ENCODE results near the gene NR2C2AP.
"Not testable (repeated sequence)": the region's sequence is repeated elsewhere in the genome, so short reads cannot be mapped to it uniquely, and the experiment has no call there.

The NR2C2AP gene

GRCh38 chr19:19203012-19203856, at the start of gene NR2C2AP:
NR2C2AP (minus strand) TSS chr19:19203414; CDS start chr19:19203060, 354 bp downstream.
- DNase-seq, result peak; percentile 82

- DNase-seq, result no peak
These were observed 47.1 kb upstream of the NR2C2AP start for GRCh38 chr19:19250196-19250801.

GRCh38 chr19:19240476-19240875, 37.3 kb upstream of the NR2C2AP start:
- DNase-seq, result no peak

GRCh38 chr19:19239675-19240074, 36.5 kb upstream of the NR2C2AP start:
- no peak for DNase-seq

- DNase-seq, result no peak
These were observed 35.1 kb upstream of the NR2C2AP start for GRCh38 chr19:19238126-19238894.

- no peak for DNase-seq
These were observed 33.0 kb upstream of the NR2C2AP start for GRCh38 chr19:19236173-19236572.

GRCh38 chr19:19234220-19234816, 31.1 kb upstream of the NR2C2AP start:
- DNase-seq, result no peak

- DNase-seq, result no peak
These were observed 29.1 kb upstream of the NR2C2AP start for GRCh38 chr19:19232261-19232721.

- DNase-seq, result no peak
These were observed 27.8 kb upstream of the NR2C2AP start for GRCh38 chr19:19230999-19231398.

- DNase-seq, result no peak
These were observed 26.5 kb upstream of the NR2C2AP start for GRCh38 chr19:19229701-19230100.

- no peak for DNase-seq
These were observed 24.0 kb upstream of the NR2C2AP start for GRCh38 chr19:19227217-19227616.

- no peak for DNase-seq
These were observed 23.4 kb upstream of the NR2C2AP start for GRCh38 chr19:19226663-19227062.

GRCh38 chr19:19226204-19226603, 23.0 kb upstream of the NR2C2AP start:
- DNase-seq, result no peak

- DNase-seq, result peak; percentile 60
These were observed 21.8 kb upstream of the NR2C2AP start for GRCh38 chr19:19224852-19225494.

GRCh38 chr19:19224150-19224851, 21.1 kb upstream of the NR2C2AP start:
- DNase-seq, result no peak

GRCh38 chr19:19223636-19224035, 20.4 kb upstream of the NR2C2AP start:
- no peak for DNase-seq

- no peak for DNase-seq
These were observed 19.8 kb upstream of the NR2C2AP start for GRCh38 chr19:19223060-19223459.

GRCh38 chr19:19221000-19221399, 17.8 kb upstream of the NR2C2AP start:
- DNase-seq, result not testable (repeated sequence)

- DNase-seq, result no peak
These were observed 15.7 kb upstream of the NR2C2AP start for GRCh38 chr19:19218911-19219310.

- DNase-seq, result no peak
These were observed 13.9 kb upstream of the NR2C2AP start for GRCh38 chr19:19217099-19217498.

- no peak for DNase-seq
These were observed 12.6 kb upstream of the NR2C2AP start for GRCh38 chr19:19215792-19216191.

- peak; percentile 43 for DNase-seq
These were observed 11.7 kb upstream of the NR2C2AP start for GRCh38 chr19:19214892-19215291.

Measured in NCI-H226 (cell line).